ENCODE data around the gene S100A1. TPM values are rescaled to one million over a fixed set of nuclear protein-coding genes. Genes with fewer than 3 reads are reported as not detected.

Gene S100A1
- total and polyA plus RNA-seq, 2 of the 13 experiments (the other 11 are each of a cell fraction or from before 2014, with no cell fraction given), result 120 to 251 TPM

DNA sequence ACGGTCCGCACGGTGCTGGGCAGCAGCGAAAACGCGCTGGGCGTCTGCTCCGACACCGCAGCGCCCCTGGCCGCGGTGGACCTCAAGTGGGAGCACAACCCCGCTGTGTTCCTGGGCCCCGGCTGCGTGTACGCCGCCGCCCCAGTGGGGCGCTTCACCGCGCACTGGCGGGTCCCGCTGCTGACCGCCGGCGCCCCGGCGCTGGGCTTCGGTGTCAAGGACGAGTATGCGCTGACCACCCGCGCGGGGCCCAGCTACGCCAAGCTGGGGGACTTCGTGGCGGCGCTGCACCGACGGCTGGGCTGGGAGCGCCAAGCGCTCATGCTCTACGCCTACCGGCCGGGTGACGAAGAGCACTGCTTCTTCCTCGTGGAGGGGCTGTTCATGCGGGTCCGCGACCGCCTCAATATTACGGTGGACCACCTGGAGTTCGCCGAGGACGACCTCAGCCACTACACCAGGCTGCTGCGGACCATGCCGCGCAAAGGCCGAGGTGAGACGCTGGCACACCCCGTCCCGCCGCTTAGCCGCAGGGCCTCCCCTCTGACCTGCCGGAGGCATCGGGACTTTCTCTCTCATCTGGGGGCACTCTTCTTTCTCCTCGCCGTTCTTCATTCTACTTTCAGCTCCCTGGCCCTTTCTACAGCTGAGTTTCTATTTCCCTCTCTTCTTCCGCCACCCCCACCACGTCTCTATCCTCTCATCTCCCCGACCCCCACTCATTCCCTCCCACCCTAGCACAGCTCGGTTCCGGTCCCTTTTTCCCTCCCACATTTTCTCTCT is 51.3 kb downstream of the S100A1 start (continued):
- TF ChIP-seq, protein P1, sequence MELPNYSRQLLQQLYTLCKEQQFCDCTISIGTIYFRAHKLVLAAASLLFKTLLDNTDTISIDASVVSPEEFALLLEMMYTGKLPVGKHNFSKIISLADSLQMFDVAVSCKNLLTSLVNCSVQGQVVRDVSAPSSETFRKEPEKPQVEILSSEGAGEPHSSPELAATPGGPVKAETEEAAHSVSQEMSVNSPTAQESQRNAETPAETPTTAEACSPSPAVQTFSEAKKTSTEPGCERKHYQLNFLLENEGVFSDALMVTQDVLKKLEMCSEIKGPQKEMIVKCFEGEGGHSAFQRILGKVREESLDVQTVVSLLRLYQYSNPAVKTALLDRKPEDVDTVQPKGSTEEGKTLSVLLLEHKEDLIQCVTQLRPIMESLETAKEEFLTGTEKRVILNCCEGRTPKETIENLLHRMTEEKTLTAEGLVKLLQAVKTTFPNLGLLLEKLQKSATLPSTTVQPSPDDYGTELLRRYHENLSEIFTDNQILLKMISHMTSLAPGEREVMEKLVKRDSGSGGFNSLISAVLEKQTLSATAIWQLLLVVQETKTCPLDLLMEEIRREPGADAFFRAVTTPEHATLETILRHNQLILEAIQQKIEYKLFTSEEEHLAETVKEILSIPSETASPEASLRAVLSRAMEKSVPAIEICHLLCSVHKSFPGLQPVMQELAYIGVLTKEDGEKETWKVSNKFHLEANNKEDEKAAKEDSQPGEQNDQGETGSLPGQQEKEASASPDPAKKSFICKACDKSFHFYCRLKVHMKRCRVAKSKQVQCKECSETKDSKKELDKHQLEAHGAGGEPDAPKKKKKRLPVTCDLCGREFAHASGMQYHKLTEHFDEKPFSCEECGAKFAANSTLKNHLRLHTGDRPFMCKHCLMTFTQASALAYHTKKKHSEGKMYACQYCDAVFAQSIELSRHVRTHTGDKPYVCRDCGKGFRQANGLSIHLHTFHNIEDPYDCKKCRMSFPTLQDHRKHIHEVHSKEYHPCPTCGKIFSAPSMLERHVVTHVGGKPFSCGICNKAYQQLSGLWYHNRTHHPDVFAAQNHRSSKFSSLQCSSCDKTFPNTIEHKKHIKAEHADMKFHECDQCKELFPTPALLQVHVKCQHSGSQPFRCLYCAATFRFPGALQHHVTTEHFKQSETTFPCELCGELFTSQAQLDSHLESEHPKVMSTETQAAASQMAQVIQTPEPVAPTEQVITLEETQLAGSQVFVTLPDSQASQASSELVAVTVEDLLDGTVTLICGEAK (IDR thresholded peaks at IDR 0.05), result no peak
- TF ChIP-seq, protein P1 (CRISPR knock-in tag; IDR thresholded peaks at IDR 0.05), result 0 out of 2 replicates have a peak, but pooled peaks have one; percentile 20
- TF ChIP-seq ZNF788 (CRISPR knock-in tag; IDR thresholded peaks at IDR 0.05; ENCODE audit: borderline replicate concordance), result 0 out of 2 replicates have a peak, but pooled peaks have one; percentile 36
- TF ChIP-seq PAWR (CRISPR knock-in tag; IDR thresholded peaks at IDR 0.05; ENCODE audit: borderline replicate concordance), result no peak
- TF ChIP-seq KDM5B (CRISPR knock-in tag; IDR thresholded peaks at IDR 0.05; ENCODE audit: borderline replicate concordance), result 0 out of 2 replicates have a peak, but pooled peaks have one; percentile 37
- TF ChIP-seq, protein P2, sequence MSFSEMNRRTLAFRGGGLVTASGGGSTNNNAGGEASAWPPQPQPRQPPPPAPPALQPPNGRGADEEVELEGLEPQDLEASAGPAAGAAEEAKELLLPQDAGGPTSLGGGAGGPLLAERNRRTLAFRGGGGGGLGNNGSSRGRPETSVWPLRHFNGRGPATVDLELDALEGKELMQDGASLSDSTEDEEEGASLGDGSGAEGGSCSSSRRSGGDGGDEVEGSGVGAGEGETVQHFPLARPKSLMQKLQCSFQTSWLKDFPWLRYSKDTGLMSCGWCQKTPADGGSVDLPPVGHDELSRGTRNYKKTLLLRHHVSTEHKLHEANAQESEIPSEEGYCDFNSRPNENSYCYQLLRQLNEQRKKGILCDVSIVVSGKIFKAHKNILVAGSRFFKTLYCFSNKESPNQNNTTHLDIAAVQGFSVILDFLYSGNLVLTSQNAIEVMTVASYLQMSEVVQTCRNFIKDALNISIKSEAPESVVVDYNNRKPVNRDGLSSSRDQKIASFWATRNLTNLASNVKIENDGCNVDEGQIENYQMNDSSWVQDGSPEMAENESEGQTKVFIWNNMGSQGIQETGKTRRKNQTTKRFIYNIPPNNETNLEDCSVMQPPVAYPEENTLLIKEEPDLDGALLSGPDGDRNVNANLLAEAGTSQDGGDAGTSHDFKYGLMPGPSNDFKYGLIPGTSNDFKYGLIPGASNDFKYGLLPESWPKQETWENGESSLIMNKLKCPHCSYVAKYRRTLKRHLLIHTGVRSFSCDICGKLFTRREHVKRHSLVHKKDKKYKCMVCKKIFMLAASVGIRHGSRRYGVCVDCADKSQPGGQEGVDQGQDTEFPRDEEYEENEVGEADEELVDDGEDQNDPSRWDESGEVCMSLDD (CRISPR knock-in tag; IDR thresholded peaks at IDR 0.05; ENCODE audit: borderline replicate concordance), result 0 out of 2 replicates have a peak, but pooled peaks have one; percentile 37
- TF ChIP-seq ZNF800 (CRISPR knock-in tag; IDR thresholded peaks at IDR 0.05), result peak; percentile 94
- TF ChIP-seq FOXO1 (CRISPR knock-in tag; IDR thresholded peaks at IDR 0.05), result no peak
- peak in 1 of 2 experiments; percentile 39; a peak in 1 of 4 replicates for TF ChIP-seq HMGXB4 (CRISPR knock-in tag; IDR thresholded peaks at IDR 0.05; ENCODE audit: borderline replicate concordance in 1 of 2, low read depth in 1 of 2)
- TF ChIP-seq ZNF296 (CRISPR knock-in tag; conservative IDR thresholded peaks at IDR 0.05), result 0 out of 2 replicates have a peak, but pooled peaks have one; percentile 56
